ENCODE data around the gene TRIM44.
"Not testable (repeated sequence)": the region's sequence is repeated elsewhere in the genome, so short reads cannot be mapped to it uniquely, and the experiment has no call there.

Gene TRIM44

DNA sequence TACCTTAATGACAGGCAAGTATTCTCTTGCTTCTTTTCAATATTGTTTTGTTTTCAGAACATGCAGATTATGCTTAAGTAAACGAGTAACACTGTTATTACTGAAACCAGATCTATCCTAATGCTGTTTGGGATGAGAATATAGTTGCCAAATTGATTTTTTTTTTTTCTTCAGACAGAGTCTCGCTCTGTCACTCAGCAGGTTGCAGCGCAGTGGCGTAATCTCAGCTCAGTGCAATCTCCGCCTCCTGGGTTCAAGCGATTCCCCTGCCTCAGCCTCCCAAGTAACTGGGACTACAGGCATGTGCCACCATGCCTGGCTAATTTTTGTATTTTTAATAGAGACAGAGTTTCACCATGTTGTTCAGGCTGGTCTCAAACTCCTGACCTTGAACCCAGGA is 91.0 kb downstream of the TRIM44 start:
- DNase-seq (ENCODE audit: low read depth) = not testable (repeated sequence)

DNA sequence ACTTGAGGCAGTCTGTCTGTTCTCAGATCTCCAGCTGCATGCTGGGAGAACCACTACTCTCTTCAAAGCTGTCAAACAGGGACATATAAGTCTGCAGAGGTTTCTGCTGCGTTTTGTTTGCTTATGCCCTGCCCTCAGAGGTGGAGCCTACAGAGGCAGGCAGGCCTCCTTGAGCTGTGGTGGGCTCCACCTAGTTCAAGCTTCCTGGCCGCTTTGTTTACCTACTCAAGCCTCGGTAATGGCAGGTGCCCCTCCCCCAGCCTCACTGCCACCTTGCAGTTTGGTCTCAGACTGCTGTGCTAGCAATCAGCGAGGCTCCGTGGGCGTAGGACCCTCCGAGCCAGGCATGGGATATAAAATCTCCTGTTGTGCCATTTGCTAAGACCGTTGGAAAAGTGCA is 97.4 kb downstream of the TRIM44 start:
- DNase-seq (ENCODE audit: low read depth) = not testable (repeated sequence)

DNA sequence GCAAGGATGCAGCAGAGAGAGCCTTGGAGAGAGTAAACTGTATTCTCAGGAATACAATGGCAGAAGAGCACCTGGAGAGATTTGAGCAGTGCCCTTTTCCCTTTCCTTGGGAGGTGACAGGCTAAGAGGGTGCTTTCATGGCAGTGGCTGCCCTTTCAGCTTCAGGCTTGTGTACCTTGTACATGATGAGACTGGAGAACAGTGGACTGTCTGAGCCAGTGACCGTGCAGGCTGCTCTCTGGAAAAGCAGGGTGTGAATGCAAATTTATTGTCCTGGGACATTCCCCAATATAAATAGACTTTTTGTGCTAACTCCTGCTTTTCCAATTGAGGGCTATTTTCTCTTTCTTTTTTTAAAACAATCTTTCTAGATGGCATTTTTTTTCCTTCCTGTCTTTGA is 99.3 kb downstream of the TRIM44 start:
- no peak for DNase-seq (ENCODE audit: low read depth)

DNA sequence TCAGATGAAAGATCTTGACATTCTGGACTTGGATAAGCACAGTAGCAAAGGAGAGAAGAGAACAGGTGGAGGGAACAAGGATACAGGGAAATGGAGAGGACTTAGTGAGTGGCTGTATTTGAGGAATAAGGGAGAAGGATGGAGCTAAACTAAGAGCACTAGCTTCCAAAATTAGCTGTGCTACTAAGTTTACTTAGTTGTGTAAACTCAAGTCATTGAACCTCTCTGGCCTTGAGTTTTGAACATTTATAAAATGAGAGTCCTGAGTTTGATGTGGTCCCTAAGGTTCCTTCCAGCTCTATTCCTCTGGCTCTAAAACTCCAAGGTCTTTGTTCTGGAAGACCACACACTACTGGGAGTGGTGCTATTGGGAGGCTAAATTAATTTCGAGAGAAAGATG is 100.7 kb downstream of the TRIM44 start:
- no peak for DNase-seq (ENCODE audit: low read depth)

DNA sequence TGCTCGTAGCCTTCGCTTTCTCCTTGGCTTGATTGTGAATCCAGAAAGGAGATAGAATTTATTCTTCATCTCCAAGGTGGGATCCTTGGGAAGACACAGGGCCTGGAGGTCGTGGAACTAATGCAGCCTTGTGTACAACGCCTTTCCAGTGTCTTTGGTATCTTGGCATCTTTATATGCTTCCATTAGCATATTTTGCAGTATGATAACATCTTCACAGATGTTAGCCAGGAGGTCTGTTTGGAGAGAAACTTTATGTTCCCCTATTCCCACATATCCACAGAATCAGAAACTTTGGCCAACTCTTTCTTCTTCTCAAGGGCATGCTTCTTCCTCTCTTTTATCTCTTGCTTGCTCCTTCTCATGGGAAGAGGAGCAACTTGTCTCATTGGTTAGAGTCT is 101.2 kb downstream of the TRIM44 start:
- no peak for DNase-seq (ENCODE audit: low read depth)

DNA sequence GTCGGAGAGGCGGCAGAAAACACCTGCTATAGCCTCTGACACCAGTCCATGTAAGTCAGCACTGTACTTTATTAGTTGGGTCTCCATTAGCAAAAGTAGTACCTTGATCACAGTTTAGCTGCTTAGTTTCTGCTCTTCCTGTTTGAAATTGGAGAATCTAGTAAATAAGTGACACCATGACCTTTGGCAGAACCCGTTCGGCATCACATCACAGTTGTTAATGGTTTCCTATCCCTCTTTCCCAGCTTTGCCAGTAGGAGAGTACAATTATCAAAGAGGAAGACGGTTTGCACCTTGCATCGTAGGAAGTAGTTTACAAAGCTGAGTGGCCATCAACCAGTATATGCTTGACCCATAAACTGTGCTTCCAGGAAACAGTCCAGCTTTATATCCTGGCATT is 101.8 kb downstream of the TRIM44 start:
- no peak for DNase-seq (ENCODE audit: low read depth)

DNA sequence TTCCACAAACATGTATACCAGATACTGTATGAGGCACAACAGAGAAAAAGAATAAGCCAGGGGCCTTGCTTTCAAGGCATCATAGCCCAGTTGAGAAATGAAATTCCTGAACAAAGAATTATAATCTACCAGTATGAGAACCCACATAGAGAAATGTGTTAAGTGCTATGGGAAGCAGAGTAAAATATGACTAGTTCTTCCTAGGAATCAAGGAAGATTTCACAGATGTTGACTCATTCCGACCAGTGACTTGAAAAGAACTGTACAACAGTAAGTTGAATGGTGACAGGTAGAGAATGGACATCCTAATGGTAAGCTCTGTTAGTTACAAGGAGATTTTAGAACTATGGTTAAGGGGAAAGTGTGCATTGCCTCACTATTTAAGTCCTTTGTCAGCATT is 102.6 kb downstream of the TRIM44 start:
- DNase-seq (ENCODE audit: low read depth) = peak; percentile 46

DNA sequence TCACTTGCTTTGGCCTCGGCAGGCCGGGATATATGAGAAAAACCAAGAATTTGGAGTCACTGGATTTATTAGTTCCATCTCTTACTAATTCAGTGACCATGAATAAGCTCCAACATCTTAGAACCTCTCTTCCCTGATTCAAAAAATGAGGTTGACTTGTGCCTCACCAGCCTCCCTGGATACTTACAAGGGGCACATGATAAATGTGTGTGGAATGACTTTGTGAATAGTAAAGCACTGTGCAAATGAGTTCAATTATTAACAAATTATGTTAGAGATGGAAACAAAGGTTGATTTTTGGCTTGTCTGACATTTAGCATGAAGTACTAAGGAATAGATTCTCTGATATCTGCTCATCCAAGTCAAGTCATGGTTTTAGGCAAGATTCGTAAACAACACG is 104.1 kb downstream of the TRIM44 start:
- no peak for DNase-seq (ENCODE audit: low read depth)

DNA sequence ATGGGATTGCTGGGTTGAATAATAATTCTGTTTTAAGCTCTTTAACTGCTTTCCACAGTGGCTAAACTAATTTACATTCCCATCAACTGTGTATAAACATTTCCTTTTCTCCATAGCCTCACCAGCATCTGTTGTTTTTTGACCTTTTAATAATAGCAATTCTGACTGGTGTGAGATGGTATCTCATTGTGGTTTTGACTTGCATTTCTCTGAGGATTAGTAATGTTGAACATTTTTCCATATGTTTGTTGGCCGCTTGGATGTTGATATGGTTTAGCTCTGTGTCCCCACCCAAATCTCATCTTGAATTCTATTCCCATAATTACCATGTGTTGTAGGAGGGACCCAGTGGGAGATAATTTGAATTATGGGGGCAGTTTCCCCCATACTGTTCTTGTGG is 107.8 kb downstream of the TRIM44 start:
- DNase-seq (ENCODE audit: low read depth) = peak; percentile 77

DNA sequence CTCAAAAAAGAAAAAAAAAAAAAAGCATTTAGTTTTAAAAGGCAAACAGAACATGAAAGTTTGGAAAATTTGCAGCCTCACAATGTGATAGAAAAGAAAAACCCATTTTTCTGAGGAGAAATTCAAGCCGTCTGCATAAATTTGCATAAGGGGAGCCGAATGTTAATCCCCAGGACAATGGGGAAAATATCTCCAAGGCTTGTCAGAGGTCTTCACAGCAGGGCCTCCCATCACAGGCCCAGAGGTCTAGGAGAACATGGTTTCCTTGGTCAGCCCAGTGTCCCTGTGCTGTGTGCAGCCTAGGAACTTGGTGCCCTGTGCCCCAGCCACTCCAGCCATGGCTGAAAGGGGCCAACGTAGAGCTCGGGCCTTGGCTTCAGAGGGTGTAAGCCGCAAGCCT is 109.1 kb downstream of the TRIM44 start:
- DNase-seq (ENCODE audit: low read depth) = no peak

DNA sequence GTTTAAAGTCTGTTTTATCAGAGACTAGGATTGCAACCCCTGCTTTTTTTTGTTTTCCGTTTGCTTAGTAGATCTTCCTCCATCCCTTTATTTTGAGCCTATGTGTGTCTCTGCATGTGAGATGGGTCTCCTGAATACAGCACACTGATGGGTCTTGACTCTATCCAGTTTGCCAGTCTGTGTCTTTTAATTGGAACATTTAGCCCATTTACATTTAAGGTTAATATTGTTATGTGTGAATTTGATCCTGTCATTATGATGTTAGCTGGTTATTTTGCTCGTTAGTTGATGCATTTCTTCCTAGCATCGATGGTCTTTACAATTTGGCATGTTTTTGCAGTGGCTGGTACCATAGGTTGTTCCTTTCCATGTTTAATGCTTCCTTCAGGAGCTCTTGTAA is 114.7 kb downstream of the TRIM44 start:
- not testable (repeated sequence) for DNase-seq (ENCODE audit: low read depth)

DNA sequence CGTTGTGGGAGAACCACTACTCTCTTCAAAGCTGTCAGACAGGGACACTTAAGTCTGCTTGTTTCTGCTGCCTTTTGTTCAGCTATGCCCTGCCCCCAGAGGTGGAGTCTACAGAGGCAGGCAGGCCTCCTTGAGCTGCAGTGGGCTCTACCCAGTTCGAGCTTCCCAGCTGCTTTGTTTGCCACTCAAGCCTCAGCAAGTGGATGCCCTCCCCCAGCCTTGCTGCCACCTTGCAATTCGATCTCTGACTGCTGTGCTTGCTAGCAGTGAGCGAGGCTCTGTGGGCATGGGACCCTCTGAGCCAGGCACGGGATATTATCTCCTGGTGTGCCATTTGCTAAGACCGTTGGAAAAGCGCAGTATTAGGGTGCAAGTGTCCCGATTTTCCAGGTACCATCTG is 116.4 kb downstream of the TRIM44 start:
- not testable (repeated sequence) for DNase-seq (ENCODE audit: low read depth)

DNA sequence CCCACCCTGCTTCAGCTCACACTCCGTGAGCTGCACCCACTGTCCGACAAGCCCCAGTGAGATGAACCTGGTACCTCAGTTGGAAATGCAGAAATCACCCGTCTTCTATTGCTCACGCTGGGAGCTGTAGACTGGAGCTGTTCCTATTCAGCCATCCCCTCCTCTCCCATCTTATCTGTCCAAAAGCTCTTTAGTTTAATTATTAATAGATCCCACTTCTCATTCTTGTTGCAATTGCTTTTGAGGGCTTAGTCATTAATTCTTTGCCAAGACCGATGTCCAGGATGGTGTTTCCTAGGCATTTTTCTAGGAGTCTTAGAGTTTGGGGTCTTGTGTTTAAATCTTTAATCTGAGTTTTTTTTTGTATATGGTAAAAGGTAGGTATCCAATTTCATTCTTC is 116.8 kb downstream of the TRIM44 start:
- no peak for DNase-seq (ENCODE audit: low read depth)

DNA sequence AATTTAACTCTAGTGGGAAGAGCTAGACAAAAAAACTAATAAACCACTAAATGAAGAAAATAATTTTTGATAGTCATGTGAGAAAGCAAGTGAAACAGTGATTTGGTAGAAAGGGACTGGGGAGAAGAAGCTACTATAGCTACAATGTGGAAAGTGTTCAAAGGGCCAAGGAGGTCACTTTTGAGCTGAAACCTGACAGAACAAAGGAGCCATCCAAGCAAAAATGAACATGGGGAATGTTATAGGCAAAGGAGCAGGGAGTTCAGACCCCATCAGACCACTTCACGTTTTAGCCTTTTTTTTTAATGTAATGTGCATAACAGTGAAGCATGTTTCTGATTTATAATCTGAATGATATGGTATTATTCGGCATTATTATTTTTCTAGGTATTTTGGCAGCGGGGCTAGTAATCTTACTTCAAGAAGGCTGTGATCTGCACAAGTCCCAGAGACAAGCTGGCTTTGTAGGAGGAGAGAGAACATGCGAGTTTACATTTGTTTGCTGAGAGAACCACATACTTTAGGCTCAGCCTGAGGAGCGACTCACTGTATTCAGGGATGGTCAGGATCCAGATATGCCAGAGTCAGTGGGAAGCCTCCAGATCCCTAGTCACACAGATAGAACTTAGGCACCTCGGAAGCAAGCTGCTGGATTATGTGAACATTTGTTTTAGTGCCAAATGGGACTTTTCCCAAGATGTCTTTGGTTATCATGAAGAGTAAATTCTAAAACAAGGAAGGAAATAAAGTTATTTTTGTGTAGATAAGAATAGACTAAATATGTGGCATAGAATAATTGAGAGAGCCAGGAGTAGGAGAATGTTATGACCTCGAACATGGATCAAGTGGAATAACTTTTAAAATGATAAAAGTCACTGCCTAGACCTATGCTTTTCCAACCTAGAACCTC is 118.6 kb downstream of the TRIM44 start:
- DNase-seq (ENCODE audit: low read depth) = peak; percentile 79

DNA sequence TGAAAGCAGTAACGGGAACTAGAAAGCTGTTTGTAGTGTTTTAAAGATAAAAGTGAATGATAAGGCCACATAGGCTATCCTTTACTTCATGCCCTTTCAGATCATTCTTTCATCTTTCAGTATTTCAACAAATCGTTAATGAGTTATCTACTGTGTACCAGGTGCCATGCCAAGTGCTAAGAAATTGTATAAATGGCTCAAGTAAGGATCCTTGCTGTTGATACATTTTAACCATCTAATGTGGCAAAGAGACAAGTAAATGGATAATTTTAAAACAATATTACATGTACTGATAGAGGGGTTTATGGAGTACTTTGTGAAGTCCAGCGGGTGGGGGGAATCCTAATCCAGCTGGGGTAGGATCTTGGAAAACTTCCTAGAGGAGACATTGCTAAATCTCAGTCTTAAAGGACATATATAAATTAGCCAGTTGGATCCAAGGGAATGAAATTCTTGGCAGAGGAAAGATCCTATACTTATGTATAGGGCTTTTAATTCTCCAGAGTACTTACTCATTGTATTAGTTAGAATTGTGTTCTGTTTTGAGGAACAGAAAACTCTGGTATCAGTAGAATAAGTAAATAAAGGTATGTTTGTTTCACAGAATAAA is 119.4 kb downstream of the TRIM44 start:
- no peak for DNase-seq (ENCODE audit: low read depth)

DNA sequence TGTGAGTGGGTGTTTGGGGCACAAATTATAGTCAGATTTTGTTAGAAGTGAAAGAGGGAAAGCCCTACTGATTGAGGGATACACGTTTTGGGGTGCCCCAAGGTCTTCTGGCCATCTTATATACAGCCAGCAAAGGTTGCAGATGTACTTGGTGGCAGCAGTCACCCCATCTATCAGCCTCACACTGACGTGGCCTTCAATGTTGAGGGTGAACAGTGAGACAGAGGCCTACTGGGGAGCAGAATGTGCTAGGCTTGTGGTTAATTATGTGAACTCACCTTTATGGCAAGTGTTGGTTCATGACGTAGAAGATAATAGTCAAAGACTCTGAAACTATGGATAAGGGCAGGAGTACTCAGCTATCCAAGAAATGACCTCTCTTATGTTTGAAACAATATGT is 121.2 kb downstream of the TRIM44 start:
- DNase-seq (ENCODE audit: low read depth) = no peak

DNA sequence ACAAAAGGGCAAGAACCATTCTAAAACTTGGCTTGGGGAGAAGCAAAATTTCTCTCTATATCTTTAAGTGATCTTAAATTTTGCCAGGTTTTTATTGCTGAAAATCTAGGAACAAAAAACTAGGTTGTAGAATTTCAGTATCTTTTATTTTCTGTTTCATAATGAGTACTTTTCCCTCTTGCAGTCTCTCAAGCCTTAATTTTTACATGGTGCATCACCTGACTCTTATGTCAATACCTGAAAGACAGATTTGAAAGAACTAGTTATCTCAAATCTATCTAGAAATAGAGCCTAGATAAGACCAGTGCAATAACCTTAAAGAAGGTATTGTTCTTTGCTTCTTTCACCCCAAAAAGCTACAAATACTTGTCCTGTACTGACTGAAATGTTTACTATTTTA is 122.1 kb downstream of the TRIM44 start:
- no peak for DNase-seq (ENCODE audit: low read depth)

DNA sequence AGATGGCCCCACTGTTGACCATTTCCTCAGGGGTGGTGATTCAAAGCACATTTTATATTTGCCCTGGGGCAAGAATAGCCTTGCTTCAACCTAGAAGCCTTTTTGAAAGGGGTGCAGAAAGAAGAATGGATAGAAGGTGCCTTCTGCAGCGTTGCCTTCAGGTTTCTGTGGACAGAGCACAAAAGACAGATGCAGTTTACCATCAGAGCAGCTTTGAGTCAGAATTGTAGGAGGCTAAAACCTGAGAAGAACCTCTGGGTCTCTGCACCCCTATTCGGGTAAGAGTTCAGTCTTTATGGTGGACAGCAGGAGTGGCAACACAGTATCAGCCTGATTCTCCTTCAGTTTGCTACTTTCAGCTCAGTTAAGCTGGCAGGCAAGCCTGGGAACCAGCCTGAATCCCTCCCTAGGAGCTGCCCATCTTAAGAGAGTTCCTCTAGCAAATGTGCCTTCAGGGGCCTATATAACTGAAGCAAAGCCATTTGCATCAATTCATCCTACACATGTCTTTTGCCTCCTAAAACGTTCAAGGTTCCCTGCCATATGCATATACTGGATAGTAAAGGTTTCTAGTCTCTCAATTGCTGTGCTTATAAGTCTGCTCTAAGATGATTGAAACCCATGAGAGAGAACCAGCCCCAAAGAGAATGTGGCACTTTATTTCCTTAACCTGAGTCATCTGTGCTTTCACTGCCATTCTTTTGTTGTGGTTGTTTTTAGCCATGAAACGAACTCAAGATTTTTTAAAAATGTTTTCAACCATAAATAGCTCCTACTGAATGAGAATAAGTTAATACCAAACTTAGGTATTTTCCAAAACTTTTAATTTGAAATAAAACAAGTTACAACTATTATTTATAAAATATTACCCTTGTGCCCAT is 123.0 kb downstream of the TRIM44 start:
- peak; percentile 43 for DNase-seq (ENCODE audit: low read depth)

DNA sequence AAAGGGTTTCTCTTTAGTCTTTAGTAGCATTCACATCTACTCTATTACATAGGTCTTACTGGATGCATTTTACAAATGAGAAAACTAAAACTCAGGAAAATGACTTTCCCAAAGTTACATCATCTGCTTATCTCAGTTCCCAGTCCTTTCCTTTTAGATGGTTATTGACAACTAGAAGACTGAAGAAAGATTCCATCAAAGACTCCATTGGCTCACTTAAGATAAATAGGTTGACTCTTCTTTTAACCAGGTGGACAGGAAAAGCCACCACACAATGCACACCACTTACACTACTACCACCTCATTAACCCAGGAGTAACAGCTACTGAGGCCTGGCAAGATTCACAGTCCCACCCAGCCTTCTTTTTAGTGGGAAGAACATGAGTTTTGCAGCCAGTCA is 123.6 kb downstream of the TRIM44 start:
- DNase-seq (ENCODE audit: low read depth) = no peak

DNA sequence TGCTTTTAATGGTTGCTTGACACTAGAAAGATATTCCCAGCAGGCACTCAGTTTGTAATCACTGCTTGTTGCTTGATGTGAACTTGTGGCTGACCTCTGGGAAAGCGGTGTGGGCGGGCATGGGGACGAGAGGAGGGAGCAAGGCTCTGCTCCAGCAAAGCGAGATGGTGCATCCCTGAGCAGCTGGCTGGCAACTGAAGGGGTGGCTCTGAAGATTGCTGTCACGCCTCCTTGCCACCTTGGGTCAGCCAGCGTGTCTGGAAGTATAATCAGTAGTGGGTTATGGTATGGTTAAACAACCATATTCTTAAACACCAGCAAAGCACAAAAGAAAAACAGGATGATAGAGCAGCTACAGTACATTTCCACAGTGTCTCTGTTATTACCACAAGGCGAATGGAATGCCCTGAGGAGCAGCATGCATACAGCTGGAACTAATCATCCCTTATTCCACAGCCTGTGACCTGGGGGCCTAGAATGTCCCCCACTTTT is 124.5 kb downstream of the TRIM44 start:
- DNase-seq (ENCODE audit: low read depth) = no peak

DNA sequence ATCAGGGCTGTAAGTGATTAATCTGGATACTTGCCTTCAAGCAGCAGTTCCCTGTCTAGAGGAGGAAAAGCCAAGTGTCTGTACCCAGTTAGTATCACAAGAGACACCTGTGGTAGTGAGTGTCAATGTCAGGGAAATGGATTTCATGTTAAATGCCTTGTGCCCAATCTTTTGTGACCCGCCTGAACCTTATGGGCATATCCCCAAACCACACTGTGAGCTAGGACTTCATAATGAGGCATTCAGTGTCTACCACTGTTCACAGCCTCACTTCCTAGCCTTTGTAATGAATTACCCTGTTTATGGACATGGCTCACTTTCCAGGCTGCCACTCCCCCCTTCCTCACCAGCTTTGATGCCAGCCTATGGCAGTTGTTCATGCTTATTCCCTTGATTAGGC is 125.1 kb downstream of the TRIM44 start:
- no peak for DNase-seq (ENCODE audit: low read depth)
